Sciatic nerve (tissue), 2 donors: ENCODE results near the gene LPCAT4. TPM values are rescaled to one million over a fixed set of nuclear protein-coding genes. Genes with fewer than 3 reads are reported as not detected.
"Not testable (repeated sequence)": the region's sequence is repeated elsewhere in the genome, so short reads cannot be mapped to it uniquely, and the experiment has no call there.

Source experiments
- ATAC-seq: fragments of 200-7000 bp; cut with Tn5 transposase; one replicate; pipeline ENCODE4 v1.9.1; 2020; ENCODE audit warnings: mild to moderate bottlenecking, moderate library complexity
- DNase-seq: peaks from one replicate; pipeline ENCODE4 v3.0.0-alpha.2; 2020; ENCODE audit warnings: low spot score
- intact Hi-C: fragments of 100-400 bp; cut with DNase I; formaldehyde crosslinking; loops from one replicate; pipeline ENCODE4 v1.14.2; 2022
- total RNA-seq: library from RNA; stranded (reverse); fragmentation: NEBNext Ultra II Directional; extraction: Animal tissue kit (Norgen Biotek cat#: 25700); gene quantifications from one replicate; pipeline ENCODE4 v1.2.1, GENCODE V29; 2021
- donor health status: DM: no; HTN: no; CAD: no.
- donor health status: DM: no; HTN: no; CAD: no.

The LPCAT4 gene
- 69.0 TPM for total RNA-seq

- DNase-seq (peak; percentile 92), ATAC-seq (peak; percentile 90)
- intact Hi-C loops = no loop called here
Measured at GRCh38 chr15:34367101-34368081, at the start of gene LPCAT4. Gene LPCAT4 (minus strand): TSS chr15:34367196. CDS start chr15:34367100, 96 bp downstream.

GRCh38 chr15:34409511-34409910 is 42.5 kb upstream of the LPCAT4 start:
- DNase-seq, ATAC-seq, intact Hi-C loops: not testable (repeated sequence)

- DNase-seq, intact Hi-C loops, ATAC-seq: not testable (repeated sequence)
Measured at GRCh38 chr15:34408973-34409372, 42.0 kb upstream of the LPCAT4 start.

GRCh38 chr15:34403899-34404298 is 36.9 kb upstream of the LPCAT4 start:
- intact Hi-C loops, DNase-seq, ATAC-seq: not testable (repeated sequence)

GRCh38 chr15:34403160-34403598 is 36.2 kb upstream of the LPCAT4 start:
- ATAC-seq, intact Hi-C loops: not testable (repeated sequence)

GRCh38 chr15:34397637-34398259 is 30.8 kb upstream of the LPCAT4 start:
- ATAC-seq, intact Hi-C loops, DNase-seq: not testable (repeated sequence)

More at GRCh38 chr15:34403160-34403598, 36.2 kb upstream of the LPCAT4 start:
- not testable (repeated sequence) for DNase-seq

- DNase-seq, intact Hi-C loops, ATAC-seq: not testable (repeated sequence)
Measured at GRCh38 chr15:34392981-34393380, 26.0 kb upstream of the LPCAT4 start.

GRCh38 chr15:34389594-34390086 is 22.6 kb upstream of the LPCAT4 start:
- ATAC-seq, DNase-seq, intact Hi-C loops: not testable (repeated sequence)

- DNase-seq, ATAC-seq, intact Hi-C loops: not testable (repeated sequence)
Measured at GRCh38 chr15:34381829-34382521, 15.0 kb upstream of the LPCAT4 start.

- intact Hi-C loops, ATAC-seq, DNase-seq: not testable (repeated sequence)
Measured at GRCh38 chr15:34380491-34380890, 13.5 kb upstream of the LPCAT4 start.

- intact Hi-C loops = no loop called here
- DNase-seq (no peak), ATAC-seq (no peak)
Measured at GRCh38 chr15:34376856-34377255, 9.9 kb upstream of the LPCAT4 start.

- ATAC-seq, intact Hi-C loops, DNase-seq: not testable (repeated sequence)
Measured at GRCh38 chr15:34375541-34375940, 8.5 kb upstream of the LPCAT4 start.

- intact Hi-C loops = no loop called here
- DNase-seq (no peak), ATAC-seq (no peak)
Measured at GRCh38 chr15:34374816-34375215, 7.8 kb upstream of the LPCAT4 start.

GRCh38 chr15:34373951-34374350 is 7.0 kb upstream of the LPCAT4 start:
- ATAC-seq (no peak), DNase-seq (no peak)
- intact Hi-C loops = no loop called here

- DNase-seq (no peak), ATAC-seq (no peak)
- intact Hi-C loops = no loop called here
Measured at GRCh38 chr15:34370643-34371042, 3.6 kb upstream of the LPCAT4 start.

- DNase-seq (no peak), ATAC-seq (no peak)
- intact Hi-C loops = no loop called here
Measured at GRCh38 chr15:34370129-34370528, 3.1 kb upstream of the LPCAT4 start.

- intact Hi-C loops = no loop called here
- DNase-seq = peak; percentile 73
- peak; percentile 69 for ATAC-seq
Measured at GRCh38 chr15:34366271-34367065, 528 bp downstream of the LPCAT4 start.

GRCh38 chr15:34365836-34366235 is 1.2 kb downstream of the LPCAT4 start:
- DNase-seq = no peak
- ATAC-seq = no peak

More at GRCh38 chr15:34365836-34366235, 1.2 kb downstream of the LPCAT4 start:
- intact Hi-C loops = no loop called here
